Lung microvascular endothelial cell (primary cell): ENCODE results near the gene CRISP1. TPM values are rescaled to one million over a fixed set of nuclear protein-coding genes. Genes with fewer than 3 reads are reported as not detected.
A peak's percentile ranks its signal among the peaks of the same experiment; 100 is the strongest.
"Not testable (repeated sequence)": the region's sequence is repeated elsewhere in the genome, so short reads cannot be mapped to it uniquely, and the experiment has no call there.

Experiments used
- DNase-seq, 2 donors: peaks; one replicate each; pipeline versions ENCODE4 v3.0.0 to v3.0.0-alpha.2; 2010; ENCODE audit warnings: low read depth in 2 of 2
- total RNA-seq: library from RNA; depleted of rRNA; stranded (reverse); fragments of >200 nt; gene quantifications from 2 replicates; pipeline ENCODE4 v1.2.1, GENCODE V29; 2014

Gene CRISP1, protein sequence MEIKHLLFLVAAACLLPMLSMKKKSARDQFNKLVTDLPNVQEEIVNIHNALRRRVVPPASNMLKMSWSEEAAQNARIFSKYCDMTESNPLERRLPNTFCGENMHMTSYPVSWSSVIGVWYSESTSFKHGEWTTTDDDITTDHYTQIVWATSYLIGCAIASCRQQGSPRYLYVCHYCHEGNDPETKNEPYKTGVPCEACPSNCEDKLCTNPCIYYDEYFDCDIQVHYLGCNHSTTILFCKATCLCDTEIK
- total RNA-seq = not detected in 2 replicates

DNA sequence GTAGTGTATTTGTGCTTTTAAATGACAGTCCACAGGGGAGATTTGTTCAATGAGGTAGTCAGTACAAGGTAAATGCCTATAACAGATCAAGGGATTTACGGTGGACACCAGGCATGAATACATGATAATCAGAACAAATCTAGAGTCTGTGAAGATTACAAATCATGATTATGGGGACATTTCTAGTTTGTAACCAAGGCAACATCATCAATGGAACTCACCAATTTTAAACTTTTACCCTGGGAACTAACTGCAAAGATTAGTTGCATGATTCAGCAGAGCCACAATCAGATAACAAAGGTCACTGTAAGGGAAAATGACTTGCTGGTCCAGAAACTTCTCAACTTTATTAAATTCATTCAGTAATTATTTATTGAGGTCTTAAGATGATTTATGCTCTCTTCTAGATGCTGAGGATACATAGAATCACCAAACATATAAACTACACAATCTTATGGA lies at the start of gene CRISP1:
Gene CRISP1 (minus strand): TSS at position 51 of the 459 bp plus-strand sequence. CDS start 9,135 bp downstream, outside the sequence.
- DNase-seq = no peak

DNA sequence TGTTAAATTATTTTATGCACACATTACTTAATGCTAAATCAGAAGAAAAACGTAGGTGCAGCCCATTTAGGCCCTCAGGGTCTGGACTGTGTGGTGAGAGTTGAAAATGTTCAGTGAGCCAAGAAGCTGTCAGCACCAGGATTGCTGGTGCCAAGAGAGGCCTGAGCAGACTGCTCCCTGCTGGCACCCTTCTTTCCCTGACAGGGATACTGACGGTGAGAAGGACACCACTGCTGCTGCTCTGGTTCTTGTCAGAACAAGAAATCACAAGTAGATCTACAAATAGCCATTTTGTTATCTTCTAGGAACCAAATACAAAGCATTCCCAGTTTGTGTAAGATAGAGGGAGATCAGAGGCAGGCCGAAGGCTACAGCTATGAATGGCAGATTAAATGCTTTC lies 48.7 kb upstream of the CRISP1 start:
- no peak for DNase-seq

DNA sequence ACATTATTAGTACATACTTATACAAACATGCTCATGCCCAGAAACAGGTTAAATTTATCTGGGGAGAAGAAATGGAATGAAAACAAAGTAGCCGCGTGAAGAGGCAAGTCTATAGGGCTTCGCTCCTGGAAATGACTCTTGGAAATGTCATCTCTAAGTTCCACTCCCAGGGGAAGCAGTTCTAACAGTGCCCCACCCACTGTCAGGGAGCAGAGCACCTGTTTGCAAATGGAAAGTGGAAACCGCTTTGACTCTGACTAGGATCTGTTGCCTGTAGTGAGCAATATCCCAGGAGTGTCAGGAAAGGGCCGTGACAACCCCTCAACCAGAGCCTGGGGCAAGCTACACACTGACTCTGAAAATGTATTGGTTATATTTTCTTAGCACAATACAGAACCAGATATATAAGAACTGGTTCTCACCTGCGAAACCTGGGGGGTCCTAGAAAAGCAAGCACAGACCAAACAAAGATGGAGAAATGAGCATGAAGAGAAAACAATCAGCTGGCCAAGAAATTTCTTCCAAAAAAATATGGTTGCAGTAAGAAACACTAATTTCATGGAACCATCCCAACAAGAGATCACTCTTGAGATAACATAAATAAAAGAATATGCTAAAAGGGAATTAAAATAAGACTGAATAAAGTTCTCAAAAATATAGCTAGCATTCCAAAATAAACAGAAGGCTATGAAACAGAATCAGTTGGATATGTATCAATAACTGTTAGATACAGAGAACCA lies 47.5 kb upstream of the CRISP1 start:
- no peak for DNase-seq

DNA sequence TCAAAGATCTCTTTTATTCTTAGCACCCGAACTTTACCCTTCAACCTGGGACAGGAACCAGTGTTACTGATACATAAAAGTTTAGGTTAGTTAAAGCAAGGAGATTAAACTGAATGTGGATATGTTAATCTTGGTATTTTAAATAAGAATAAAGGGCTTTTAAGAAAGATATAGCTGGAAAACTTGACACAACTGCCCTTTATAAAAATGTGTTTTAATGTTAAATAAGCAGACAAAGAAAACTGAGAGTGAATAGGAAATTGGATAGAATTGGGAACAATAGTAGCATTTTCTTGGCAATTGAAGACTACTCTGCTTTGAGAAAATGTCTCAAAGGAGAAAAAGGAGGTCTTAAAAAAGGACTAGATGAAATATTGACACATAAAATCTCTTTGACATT lies 45.9 kb upstream of the CRISP1 start:
- no peak for DNase-seq

DNA sequence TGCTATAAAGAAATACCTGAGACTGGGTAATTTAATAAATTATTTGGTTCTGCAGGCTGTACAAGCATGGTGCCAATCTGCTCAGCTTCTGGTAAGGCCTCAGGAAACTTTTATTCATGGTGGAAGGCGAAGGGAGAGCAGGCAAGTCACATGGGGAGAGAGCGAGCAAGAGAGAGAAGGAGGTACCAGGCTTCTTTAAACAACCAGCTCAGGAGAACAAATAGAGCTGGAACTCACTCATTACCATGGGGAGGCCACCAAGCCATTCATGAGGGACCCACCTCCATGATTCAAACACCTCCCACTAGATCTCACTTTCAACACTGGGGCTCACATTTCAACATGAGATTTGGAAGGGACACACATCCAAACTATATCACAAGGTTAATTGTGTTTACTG lies 44.9 kb upstream of the CRISP1 start:
- no peak for DNase-seq

DNA sequence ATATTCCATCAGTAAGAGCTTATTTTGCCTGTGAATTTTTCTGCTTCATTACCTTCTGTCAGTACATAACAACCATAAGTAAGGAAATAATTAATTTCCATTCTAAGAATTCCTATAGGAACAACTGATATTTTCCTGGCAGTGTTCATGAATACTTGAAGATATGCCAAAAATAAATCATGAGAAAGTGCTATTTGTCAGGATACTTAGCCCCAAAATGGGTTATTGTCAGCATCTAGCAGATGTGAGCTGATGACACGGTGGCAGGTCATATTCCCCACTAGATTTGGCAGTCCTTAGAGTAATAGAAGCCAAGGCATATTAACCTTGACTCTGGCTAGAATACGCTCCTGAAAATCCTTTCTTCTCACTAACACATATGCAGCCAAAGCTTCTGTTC lies 43.2 kb upstream of the CRISP1 start:
- no peak for DNase-seq

DNA sequence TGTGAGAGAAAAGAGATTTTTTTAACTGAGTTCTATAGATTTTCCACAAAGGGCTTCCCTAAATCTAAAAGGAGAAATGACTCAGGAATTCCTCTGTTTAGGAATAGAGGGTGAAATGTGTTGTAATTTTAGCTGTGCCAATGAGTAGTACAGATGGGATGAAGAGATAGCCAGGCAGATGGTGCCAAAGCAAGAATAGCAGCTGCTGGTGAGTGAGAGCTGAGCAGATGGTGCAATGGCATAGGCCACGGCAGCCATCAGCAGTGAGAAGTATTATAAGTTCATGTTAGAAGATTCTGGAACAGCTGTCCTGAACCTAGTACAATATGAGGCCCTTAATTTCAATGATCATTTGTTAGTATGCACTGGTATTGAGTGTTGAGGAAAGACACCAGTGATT lies 40.2 kb upstream of the CRISP1 start:
- DNase-seq = no peak

DNA sequence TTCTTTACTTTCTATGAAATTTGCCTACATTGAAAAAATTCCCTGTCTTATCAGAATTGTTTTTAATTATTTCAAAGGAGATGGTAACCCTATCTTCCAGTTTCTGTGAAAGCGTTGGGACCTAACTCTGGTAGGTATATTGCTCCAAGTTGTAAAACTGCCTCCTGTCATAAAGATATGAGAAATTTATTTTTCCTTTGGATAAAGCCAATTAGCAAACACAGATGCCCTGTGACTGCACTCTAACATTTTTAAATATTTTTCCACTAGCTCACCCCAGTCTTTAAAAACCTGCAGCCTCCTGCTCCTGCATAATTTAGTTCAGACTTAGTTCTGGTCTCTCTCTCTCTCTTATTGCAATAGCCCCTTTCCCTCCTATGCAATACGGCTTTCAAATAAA lies 39.0 kb upstream of the CRISP1 start:
- DNase-seq = no peak

DNA sequence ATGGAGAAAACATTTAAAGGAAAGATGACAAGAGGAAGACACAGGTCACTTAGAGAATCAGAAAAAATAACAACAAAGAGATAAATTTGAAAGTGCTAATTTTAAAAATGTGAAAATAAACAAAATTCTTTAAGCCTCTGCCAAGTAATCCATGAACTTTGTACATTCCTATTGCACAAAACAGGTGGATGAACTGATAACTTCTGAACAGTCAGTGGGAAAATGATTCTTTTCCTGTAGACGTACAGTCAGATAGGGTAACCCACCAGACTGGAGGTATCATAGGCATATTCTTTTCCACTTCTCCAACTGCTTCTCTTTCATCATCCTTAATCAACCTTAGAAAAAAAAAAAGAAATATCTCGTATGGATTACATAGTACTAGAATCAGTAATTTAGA lies 36.5 kb upstream of the CRISP1 start:
- DNase-seq = no peak

DNA sequence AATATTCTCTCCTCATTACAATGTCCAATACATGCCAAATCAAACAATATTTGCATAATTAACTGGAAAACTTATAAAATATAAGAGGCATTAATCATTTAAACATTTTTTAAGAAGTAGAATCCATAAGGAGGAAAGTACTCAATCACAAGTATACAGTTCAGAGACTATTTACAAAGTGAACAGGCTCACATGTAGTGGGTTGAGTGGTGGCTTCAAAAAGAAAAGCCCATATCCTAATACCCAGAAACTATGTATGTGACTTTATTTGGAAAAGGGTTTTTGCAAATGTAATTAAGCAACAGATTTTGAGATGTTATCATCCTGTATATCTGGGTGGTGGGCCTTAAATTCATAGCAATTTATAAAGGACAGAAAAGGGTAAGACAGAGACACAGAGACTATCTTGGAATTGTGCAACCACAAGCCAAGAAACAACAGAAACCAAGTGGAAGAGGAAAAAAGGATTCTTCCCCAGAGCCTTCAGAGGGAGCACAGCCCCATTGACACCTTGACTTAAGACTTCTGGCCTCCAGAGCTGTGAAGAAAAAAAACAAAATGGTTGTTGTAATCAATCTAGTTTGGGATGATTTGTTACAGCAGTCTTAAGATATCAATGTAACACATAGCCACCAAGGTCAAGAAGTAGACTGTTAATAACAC lies 32.7 kb upstream of the CRISP1 start:
- no peak for DNase-seq

DNA sequence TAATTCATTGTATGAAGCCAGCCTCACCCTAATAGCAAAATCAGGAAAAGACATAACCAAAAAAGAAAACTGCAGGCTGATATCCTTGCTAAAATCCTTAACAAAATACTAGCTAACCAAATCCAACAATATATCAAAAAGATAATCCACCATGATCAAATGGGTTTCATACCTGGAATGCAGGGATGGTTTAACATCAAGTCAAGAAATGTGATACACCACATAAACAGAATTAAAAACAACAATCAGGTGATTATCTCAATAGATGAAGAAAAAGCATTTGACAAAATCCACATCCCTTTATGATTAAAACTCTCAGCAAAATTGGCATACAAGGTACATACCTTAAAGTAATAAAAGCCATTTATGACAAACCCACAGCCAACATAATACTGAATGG lies 29.2 kb upstream of the CRISP1 start:
- not testable (repeated sequence) for DNase-seq

DNA sequence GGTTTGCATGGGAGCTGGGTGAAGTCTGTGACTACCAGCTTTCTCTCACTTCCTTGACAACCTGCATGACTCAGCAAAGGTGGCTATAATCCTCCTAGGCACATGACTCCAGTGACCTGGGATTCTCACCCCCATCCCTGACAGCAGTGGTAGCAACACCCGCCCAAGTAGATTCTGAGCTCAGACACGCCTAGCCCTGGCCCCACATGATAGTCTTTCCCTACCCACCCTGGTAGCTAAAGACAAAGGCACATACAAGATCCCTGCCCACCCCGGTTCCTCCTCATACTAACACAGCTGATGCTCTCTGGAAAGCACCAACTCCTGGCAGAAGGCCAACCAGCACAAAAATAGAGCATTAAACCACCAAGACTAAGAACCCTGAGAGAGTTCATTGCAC lies 25.9 kb upstream of the CRISP1 start:
- DNase-seq = no peak

DNA sequence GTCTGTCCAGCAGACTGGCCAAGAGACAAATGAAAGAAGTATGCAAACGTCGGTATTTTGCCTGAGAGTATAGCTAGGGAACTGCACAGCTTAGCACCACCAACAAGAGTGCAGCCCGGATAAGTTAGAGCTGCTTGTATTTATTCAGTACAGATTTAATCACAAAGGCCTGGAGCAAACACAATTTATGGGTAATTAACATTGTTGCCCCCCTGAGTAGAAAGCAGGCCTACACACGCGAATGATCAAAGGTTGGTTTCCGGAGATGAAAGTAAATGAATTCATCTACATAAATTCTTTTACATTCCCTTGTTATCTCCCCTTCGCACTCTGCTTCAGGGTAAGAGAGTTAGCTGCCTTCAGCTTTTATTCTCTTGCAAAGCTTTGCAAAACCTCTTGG lies 24.7 kb upstream of the CRISP1 start:
- DNase-seq = no peak

DNA sequence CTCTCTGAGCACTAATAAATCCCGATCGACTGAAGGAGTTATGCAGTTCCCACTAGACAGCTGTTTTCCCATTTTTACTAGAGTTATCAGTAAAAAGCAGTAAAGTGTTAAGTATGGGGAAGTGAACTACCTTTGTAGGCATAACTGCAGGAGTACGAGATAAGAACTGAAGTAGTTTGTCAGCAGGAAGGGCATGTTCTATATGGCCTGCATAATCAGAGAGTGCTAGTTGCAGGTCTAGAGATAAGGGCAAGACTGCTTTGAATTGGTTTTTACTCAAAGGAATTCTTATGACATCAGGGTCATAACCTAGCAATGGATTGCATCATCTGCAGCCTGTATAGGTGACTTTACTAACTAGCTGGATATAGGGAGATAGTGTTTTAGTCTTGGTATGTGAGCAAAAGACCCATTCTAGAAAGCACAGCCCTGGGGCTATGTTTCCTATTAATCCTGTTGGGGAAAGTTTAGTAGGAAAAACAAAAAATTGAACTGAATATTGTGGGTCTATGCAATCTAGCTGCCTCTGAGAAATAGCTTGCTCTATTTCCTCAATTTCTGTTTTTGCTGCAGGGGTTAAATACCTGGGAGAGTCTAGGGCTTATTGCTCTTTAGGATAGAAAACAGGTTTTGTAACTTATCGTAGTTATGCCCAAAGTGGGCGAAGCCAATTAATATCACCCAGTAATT lies 22.6 kb upstream of the CRISP1 start:
- no peak for DNase-seq

DNA sequence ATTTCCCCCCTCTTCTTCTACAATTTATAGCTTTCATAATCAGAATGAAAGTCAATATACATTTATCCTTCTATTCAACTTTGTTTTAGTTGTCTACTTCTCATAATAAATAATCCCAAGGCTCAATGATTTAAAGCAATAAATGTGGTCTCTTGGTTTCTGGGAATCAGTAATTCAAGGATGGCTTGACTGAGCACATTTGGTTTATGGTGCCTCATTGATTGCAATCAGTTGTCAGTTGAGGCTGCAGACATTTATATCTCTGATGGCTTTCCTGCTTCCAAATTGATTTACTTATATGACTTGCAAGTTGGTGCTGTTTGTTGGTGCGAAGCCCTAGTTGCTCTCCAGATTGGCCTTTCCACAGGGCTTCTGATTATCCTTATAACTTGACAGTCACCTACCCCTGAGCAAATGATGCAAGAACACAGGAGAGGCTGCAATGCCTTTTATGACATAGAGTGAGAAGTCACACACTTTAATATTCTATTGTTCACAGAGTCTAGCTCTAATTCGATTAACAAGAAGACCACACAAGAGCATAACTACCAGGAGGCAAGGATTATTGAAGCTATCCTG lies 2.7 kb upstream of the CRISP1 start:
- no peak for DNase-seq

DNA sequence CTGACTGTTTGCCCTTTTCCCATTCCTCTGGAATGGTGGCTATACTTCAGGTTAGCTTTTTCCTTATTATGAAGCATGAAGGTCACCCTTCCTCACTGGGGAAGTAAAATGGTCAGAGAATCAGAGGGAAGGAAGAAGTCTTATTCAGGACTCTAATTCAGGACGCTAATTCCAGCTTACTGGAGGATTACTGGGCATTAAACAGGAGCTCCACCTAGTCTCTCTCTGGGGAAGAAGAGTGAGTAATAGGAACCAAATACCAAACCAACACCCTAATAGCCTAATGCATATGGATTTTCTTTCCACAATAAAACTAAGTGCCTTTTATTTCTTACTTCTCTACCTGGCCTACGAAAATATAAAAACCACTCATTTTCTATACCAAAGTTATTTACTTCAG lies 10.1 kb downstream of the CRISP1 start:
- DNase-seq = no peak

DNA sequence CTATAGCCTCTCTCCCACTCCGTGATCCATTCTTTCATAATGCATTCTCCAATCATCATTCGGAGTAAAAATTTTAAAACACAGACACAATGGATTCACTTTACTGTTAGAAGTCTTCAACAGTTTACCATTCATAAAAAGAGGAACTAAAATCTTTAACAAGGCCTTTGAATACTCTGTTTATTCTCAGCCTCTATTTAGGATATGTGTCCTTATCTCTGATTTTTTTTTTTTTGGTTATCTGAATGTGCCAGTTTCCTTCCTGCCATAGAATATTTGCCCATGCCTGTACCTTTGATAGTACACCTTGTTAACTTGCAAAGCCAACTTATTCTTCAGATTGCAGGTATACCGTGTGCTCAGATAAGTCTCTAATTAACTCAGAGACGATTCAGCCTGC lies 11.1 kb downstream of the CRISP1 start:
- DNase-seq = no peak

DNA sequence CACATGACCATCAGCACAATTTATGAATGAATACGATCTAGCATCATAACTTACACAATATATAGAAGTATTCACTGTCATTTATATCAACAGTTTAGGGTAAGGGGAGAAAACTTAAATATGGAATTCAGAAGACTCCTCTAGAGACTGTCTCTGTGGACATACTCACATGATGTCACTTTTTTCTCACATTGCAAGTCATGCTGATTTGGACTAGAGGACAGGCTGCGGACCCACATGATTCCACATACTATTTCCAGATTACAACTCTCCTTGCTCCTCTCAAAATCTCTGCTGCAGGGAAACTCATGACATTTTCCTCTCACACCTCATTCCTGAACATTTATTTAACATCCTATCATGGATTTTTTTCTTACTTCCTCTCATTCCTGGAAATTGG lies 13.4 kb downstream of the CRISP1 start:
- DNase-seq = no peak

DNA sequence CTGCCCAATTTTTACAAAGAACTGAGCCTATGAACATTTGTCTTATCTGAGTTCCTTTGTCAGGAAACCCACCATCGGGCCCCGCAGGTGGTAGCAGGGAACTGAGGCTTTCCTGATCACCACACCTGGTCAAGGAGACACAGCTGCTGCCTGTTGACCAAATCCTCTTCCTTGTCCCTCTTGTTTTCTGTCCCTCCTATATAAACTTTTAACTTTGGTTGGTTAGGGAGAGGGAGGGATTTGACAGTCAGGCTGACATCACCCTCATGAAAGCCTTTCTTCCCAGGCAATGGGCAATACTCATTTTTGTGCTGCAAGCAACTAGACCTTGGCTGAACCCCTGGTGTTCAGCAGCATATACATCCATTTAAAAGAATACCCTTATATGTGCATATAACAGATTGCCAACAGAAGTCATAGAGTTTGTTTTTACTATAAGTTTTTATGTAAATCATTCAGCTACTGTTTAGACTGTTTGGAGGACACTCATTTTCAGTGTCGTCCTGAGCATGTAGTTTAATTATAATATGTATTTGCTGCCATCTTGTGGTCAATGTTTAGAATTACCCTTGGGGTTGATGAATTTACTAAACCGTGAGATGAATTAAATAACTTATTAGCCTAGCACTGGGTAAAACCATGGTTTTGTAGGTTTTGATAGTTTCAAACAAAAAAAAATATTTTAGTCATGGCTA lies 17.0 kb downstream of the CRISP1 start:
- peak; percentile 56 to 69 for DNase-seq

DNA sequence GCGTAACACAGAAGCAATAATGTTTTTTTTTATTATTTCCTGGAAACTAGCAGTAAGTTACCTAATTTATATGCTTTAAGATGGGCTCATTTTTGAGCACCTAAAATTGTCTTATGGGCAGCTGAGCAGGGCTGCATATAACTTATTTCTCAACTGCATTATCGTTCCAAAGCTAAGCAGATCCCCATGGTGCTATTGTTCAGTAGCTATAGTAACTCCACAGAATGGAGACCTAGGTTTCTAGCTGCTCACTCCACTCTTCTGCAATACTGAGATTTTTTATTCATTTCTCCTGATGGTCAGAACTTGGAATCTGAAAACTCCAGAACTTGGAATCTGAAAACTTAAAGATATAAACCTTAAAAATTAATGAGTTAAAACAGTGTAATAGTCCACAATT lies 18.7 kb downstream of the CRISP1 start:
- no peak for DNase-seq

DNA sequence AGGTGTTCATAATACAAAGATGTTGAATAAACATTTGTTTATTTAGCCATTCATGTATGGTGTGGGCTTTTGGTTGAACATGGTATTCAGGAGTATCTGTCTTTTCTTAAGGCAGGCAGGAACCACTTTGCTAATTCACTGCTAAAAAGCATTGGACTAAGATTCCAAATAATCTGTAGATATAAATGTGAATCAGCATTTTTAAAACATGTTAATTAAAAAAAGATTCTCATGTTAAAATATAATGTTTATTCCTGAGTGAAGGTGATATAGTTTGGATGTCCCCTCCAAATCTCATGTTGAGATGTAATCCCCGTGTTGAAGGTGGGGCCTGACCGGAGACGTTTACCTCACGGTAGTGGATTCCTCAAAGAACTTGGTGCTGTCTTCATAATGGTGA lies 19.3 kb downstream of the CRISP1 start:
- no peak for DNase-seq
